T-cell (primary cell): ENCODE results near the gene B4GALNT3. TPM values are rescaled to one million over a fixed set of nuclear protein-coding genes. Genes with fewer than 3 reads are reported as not detected.

Experiments
- ATAC-seq, 4 experiments: fragments of 200-7000 bp in 3 of 4; fragments of 150-1000 bp in 1 of 4; cut with Tn5 transposase; replicated peaks in 1 of 4; 1 replicate in 3 of 4; 2 replicates in 1 of 4; pipeline ENCODE4 v1.10.0; 2021; ENCODE audit warnings: moderate library complexity in 3 of 4, mild to moderate bottlenecking in 2 of 4, moderate number of reproducible peaks in 1 of 4
- CTCF ChIA-PET, 2 donors: fragments of 300-600 bp; sonication (Branson Sonifier 250); formaldehyde crosslinking; loops; one replicate each; lab custom pipeline; 2022; ENCODE audit warnings: antibody characterized with exemption in 2 of 2; lab: Charles Lee
- POLR2A ChIA-PET, 2 donors: fragments of 300-600 bp; sonication (Branson Sonifier 250); formaldehyde crosslinking; loops; one replicate each; lab custom pipeline; 2022; ENCODE audit warnings: antibody characterized with exemption in 2 of 2; lab: Charles Lee
- DNase-seq, 35 experiments: peaks; one replicate each; pipeline versions ENCODE4 v3.0.0 to v3.0.0-alpha.2; 2013 to 2023
- H3K27ac ChIP-seq: one replicate; pipeline ENCODE4 v1.5.1; 2013; ENCODE audit warnings: low read length
- H3K27me3 ChIP-seq, 2 experiments: replicated peaks in 1 of 2; 1 replicate in 1 of 2; 2 replicates in 1 of 2; pipeline versions ENCODE4 v1.6.1 to v1.7.0; 2013; ENCODE audit warnings: low read length in 1 of 2, mixed read lengths in 1 of 2; ENCODE audit not compliant: control insufficient read depth in 2 of 2, insufficient read depth in 2 of 2; ENCODE audit errors: extremely low read depth in 1 of 2
- H3K36me3 ChIP-seq, 2 donors: 1 replicate in 1 of 2; 2 replicates in 1 of 2; pipeline versions ENCODE4 v1.6.1 to v1.7.0; 2013; ENCODE audit warnings: low read length in 1 of 2; ENCODE audit not compliant: control insufficient read depth in 2 of 2, insufficient read depth in 1 of 2; ENCODE audit errors: extremely low read depth in 1 of 2
- H3K4me1 ChIP-seq, 2 experiments: 1 replicate in 1 of 2; 2 replicates in 1 of 2; pipeline versions ENCODE4 v1.6.1 to v1.7.0; 2013; ENCODE audit warnings: low read length in 2 of 2, mixed read lengths in 1 of 2; ENCODE audit not compliant: insufficient read depth in 2 of 2, control insufficient read depth in 1 of 2; ENCODE audit errors: extremely low read depth in 1 of 2
- H3K4me3 ChIP-seq, 2 donors: 1 replicate in 1 of 2; 2 replicates in 1 of 2; pipeline versions ENCODE4 v1.5.1 to v1.7.0; 2013; ENCODE audit warnings: mild to moderate bottlenecking in 2 of 2, low read length in 1 of 2, moderate library complexity in 1 of 2; ENCODE audit not compliant: control insufficient read depth in 1 of 2; ENCODE audit errors: extremely low read depth in 1 of 2
- H3K9me3 ChIP-seq: 2 replicates; pipeline ENCODE4 v1.7.0; 2013
- H3K27ac Mint-ChIP-seq, 2 donors: one replicate each; pipeline ENCODE4 v1.8.0; 2020 to 2021; ENCODE audit warnings: mild to moderate bottlenecking in 2 of 2, mixed read lengths in 2 of 2
- H3K27me3 Mint-ChIP-seq, 2 donors: one replicate each; pipeline ENCODE4 v1.8.0; 2021 to 2022; ENCODE audit warnings: mixed read lengths in 2 of 2
- H3K36me3 Mint-ChIP-seq: one replicate; pipeline ENCODE4 v1.8.0; 2021; ENCODE audit warnings: mixed read lengths
- H3K4me1 Mint-ChIP-seq, 3 donors: one replicate each; pipeline ENCODE4 v1.8.0; 2020 to 2022; ENCODE audit warnings: mixed read lengths in 3 of 3, mild to moderate bottlenecking in 1 of 3
- H3K4me3 Mint-ChIP-seq, 3 donors: one replicate each; pipeline ENCODE4 v1.8.0; 2020 to 2022; ENCODE audit warnings: mild to moderate bottlenecking in 3 of 3, mixed read lengths in 3 of 3, moderate library complexity in 3 of 3
- H3K9me3 Mint-ChIP-seq, 3 donors: one replicate each; pipeline ENCODE4 v1.8.0; 2020 to 2022; ENCODE audit warnings: mixed read lengths in 3 of 3
- WGBS: methylation state at CpG from one replicate; pipeline ENCODE4 v1.1.5; 2013; ENCODE audit warnings: missing lambda C conversion rate; ENCODE audit not compliant: insufficient coverage; 5-methylcytosine and 5-hydroxymethylcytosine counted together
- total RNA-seq, 35 experiments: library from RNA in 6 of 35; stranded (reverse) in 6 of 35; fragments of 120-200 nt in 1 of 35; gene quantifications; one replicate each; pipeline versions ENCODE4 v1.2.1 to v1.2.4 and lab custom pipeline; 2013 to 2026

B4GALNT3 gene
- total RNA-seq, 5 donors from 2014 or later (not counting 1 experiment from before 2014, with no cell fraction given) = 0.70 to 3.8 (median 2.0) TPM

DNA sequence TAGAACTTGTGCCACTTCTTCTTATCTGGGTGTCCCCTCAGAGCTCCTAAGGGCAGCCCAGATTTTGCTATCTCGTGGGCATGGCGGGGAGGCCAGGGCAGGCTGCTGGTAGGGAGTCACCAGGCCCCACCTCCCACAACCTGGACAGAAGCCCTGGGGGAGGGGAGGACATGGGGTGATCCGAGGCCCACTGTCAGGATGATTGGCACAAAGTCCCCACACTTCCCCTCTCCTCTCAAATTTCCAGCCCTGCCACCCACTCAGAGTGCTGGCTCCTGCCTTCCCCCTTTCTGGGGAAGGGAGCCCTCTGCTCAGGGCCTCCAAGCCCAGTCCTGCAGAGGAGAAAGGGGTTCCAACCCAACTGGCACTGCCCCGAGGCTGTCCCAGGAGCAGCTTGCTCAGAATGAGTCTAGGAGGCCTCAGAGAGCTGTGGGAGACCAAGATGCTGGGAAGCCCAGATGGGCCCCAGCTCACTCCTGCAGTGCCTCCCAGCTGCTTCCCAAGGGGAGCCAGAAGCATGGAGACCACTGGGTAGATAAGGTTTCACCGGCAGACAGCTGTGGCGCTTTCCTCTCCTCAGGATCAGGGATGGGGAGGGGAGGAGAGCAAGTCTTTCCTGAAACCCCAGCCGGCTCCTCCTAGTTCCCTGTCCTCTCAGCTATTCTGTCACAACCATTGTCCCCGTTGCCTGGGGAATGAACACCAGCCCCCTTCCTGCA lies 82.8 kb downstream of the B4GALNT3 start:
- H3K27ac Mint-ChIP-seq = no peak overlapping the region
- H3K4me3 Mint-ChIP-seq = no peak overlapping the region
- no peaks in the 10 kb centered on the region for H3K9me3 Mint-ChIP-seq
- POLR2A ChIA-PET = no interaction called here
- H3K4me1 Mint-ChIP-seq = peaks cover 29 to 50% (median 39%) of the 10 kb centered on the region in 3 donors
- Histone ChIP-seq H3K4me3 (no peak overlapping the region), H3K27ac (no peak overlapping the region), H3K27me3 (peaks cover 0 to 45% of the 10 kb centered on the region in 2 experiments), H3K4me1 (peaks cover 16 to 45% of the 10 kb centered on the region in 2 experiments), H3K36me3 (no peaks in the 10 kb centered on the region), H3K9me3 (no peaks in the 10 kb centered on the region)
- H3K36me3 Mint-ChIP-seq = no peaks in the 10 kb centered on the region
- CTCF ChIA-PET = interaction anchor here in 1 of 2 donors (0.6 kb wide), 1 partner anchor 278 kb away, joined by 9 read pairs; no protein-coding TSS in a partner anchor
- WGBS = 60% methylated on average over 1 of the region's 8 CpGs
- no peak for DNase-seq
- ATAC-seq = no peak
- H3K27me3 Mint-ChIP-seq = peaks cover 18 to 19% of the 10 kb centered on the region in 2 donors

DNA sequence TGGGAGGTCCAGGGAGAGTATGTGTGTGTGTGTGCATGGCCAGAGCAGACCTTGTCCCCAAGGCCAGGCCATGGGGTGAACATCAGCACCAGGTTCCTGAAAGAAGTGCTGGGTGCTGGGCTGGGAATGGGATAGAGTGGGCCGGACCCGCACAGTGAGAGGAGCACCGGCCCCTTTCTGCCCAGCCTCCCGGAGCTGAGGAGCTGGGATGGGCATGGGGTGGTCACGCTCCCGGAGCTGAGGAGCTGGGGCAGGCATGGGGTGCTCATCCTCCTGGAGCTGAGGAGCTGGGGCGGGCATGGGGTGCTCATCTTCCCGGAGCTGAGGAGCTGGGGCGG lies 83.3 kb downstream of the B4GALNT3 start:
- no peak overlapping the region for H3K4me3 Mint-ChIP-seq
- H3K27ac Mint-ChIP-seq = no peak overlapping the region
- no peaks in the 10 kb centered on the region for H3K9me3 ChIP-seq
- WGBS = 91% methylated on average over 4 of the region's 9 CpGs
- H3K27me3 Mint-ChIP-seq = peaks cover 18 to 19% of the 10 kb centered on the region in 2 donors
- H3K4me1 ChIP-seq = peaks cover 16 to 44% of the 10 kb centered on the region in 2 experiments
- H3K36me3 ChIP-seq = no peaks in the 10 kb centered on the region
- peaks cover 29 to 45% (median 39%) of the 10 kb centered on the region in 3 donors for H3K4me1 Mint-ChIP-seq
- H3K36me3 Mint-ChIP-seq = no peaks in the 10 kb centered on the region
- ATAC-seq (no peak), DNase-seq (no peak)
- peaks cover 0 to 49% of the 10 kb centered on the region in 2 experiments for H3K27me3 ChIP-seq
- ChIA-PET POLR2A (interaction anchor here in 1 of 2 donors (0.7 kb wide), 1 partner anchor 615 kb away, joined by 8 read pairs; no protein-coding TSS in a partner anchor), CTCF (interaction anchor here (0.6 to 1.2 kb wide), 4 partner anchors 79 to 278 kb away, joined by 3 to 9 read pairs (median 3); no protein-coding TSS in a partner anchor)
- H3K27ac ChIP-seq = no peak overlapping the region
- H3K4me3 ChIP-seq = no peak overlapping the region
- H3K9me3 Mint-ChIP-seq = no peaks in the 10 kb centered on the region

DNA sequence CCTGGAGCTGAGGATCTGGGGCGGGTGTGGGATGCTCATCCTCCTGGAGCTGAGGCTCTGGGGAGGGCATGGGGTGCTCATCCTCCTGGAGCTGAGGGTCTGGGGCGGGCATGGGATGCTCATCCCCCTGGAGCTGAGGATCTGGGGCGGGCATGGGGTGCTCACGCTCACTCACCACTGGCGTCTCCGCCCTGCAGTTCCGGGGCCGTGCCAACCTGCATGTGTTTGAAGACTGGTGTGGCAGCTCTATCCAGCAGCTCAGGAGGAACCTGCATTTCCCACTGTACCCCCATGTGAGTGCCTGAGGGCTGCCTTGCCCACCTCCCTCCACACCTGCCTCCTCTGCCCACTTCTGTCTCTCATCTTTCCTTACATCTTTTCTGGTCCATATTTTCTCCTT lies 84.4 kb downstream of the B4GALNT3 start:
- Histone ChIP-seq H3K4me1 (peaks cover 9 to 34% of the 10 kb centered on the region in 2 experiments), H3K36me3 (no peaks in the 10 kb centered on the region), H3K27me3 (peaks cover 0 to 49% of the 10 kb centered on the region in 2 experiments), H3K9me3 (no peaks in the 10 kb centered on the region), H3K4me3 (no peak overlapping the region), H3K27ac (no peak overlapping the region)
- ChIA-PET CTCF (interaction anchor here (0.6 to 1.6 kb wide), 10 partner anchors 80 to 102 kb away, joined by 3 to 6 read pairs (median 4); no protein-coding TSS in a partner anchor), POLR2A (no interaction called here)
- 78% methylated on average over 8 of the region's 8 CpGs for WGBS
- DNase-seq (no peak), ATAC-seq (no peak)
- Mint-ChIP-seq H3K27ac (peak overlapping the region in 1 of 2 donors; percentile 26), H3K4me1 (peaks cover 27 to 39% (median 35%) of the 10 kb centered on the region in 3 donors), H3K36me3 (no peaks in the 10 kb centered on the region), H3K4me3 (no peak overlapping the region), H3K27me3 (peaks cover 18 to 19% of the 10 kb centered on the region in 2 donors), H3K9me3 (no peaks in the 10 kb centered on the region)

DNA sequence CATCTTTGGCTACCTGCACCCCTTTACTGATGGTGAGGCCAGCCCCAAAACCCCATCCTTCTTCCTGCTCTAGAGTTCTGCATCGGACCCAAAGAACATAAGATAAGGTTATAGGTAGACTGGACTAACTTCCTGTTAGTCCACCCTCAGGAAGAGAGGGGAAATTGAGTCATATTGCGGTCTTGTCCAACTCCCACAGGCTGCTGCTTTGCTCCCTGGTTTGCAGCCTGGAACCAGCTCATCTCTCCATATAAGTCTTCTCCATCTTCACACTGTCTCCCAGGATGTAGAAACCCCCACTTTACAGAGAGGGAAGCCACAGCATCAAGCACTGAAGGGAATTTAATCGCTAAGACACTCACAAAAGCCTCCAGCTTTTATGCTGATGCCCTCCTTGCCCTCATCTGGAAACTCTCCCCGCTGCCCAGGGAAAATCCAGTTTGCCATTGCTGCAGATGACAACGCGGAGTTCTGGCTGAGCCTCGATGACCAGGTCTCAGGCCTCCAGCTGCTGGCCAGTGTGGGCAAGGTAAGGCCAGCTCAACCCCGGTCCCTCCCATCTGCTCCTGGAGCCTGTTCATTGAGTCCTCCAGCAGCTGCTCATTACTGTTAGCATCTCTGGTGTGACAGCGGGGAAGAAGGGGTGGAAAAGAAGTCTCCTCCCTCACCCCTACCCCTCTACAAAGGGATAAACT lies 85.3 kb downstream of the B4GALNT3 start:
- Mint-ChIP-seq H3K4me3 (no peak overlapping the region), H3K9me3 (no peaks in the 10 kb centered on the region), H3K36me3 (no peaks in the 10 kb centered on the region), H3K27me3 (peaks cover 18 to 19% of the 10 kb centered on the region in 2 donors), H3K4me1 (peaks cover 26 to 37% (median 27%) of the 10 kb centered on the region in 3 donors), H3K27ac (peak overlapping the region in 1 of 2 donors; percentile 49)
- no peak overlapping the region for H3K4me3 ChIP-seq
- no peak for DNase-seq
- H3K36me3 ChIP-seq = no peaks in the 10 kb centered on the region
- no peak overlapping the region for H3K27ac ChIP-seq
- WGBS = 88% methylated on average over 5 of the region's 9 CpGs
- ATAC-seq = no peak
- peaks cover 2 to 24% of the 10 kb centered on the region in 2 experiments for H3K4me1 ChIP-seq
- ChIA-PET POLR2A (no interaction called here), CTCF (interaction anchor here (0.6 to 1.6 kb wide), 10 partner anchors 17 to 114 kb away, joined by 3 to 6 read pairs (median 4); no protein-coding TSS in a partner anchor)
- H3K9me3 ChIP-seq = no peaks in the 10 kb centered on the region
- H3K27me3 ChIP-seq = peaks cover 0 to 49% of the 10 kb centered on the region in 2 experiments

DNA sequence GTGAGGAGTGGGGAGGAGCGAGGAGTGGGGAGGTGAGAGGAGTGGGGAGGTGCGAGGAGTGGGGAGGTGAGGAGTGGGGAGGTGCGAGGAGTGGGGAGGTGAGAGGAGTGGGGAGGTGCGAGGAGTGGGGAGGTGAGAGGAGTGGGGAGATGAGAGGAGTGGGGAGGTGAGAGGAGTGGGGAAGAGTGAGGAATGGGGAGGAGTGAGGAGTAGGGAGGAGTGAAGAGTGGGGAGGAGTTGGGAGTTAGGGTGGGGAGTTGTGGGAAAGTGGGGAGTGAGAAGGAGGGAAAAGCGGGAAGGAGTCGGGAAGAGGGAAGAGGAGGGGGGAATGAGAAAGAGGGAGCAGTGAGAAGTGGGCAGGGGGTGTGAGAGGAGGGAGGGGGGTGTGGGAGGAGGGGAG lies 86.1 kb downstream of the B4GALNT3 start:
- no peaks in the 10 kb centered on the region for H3K9me3 Mint-ChIP-seq
- ATAC-seq (no peak), DNase-seq (no peak)
- peaks cover 20 to 31% (median 28%) of the 10 kb centered on the region in 3 donors for H3K4me1 Mint-ChIP-seq
- POLR2A ChIA-PET = no interaction called here
- WGBS = 70% methylated on average over 4 of the region's 6 CpGs
- H3K27ac Mint-ChIP-seq = no peak overlapping the region
- Histone ChIP-seq H3K4me3 (no peak overlapping the region), H3K27me3 (peaks cover 0 to 49% of the 10 kb centered on the region in 2 experiments), H3K4me1 (peaks cover 0 to 17% of the 10 kb centered on the region in 2 experiments), H3K36me3 (no peaks in the 10 kb centered on the region), H3K9me3 (no peaks in the 10 kb centered on the region), H3K27ac (no peak overlapping the region)
- H3K36me3 Mint-ChIP-seq = no peaks in the 10 kb centered on the region
- CTCF ChIA-PET = interaction anchor here (0.8 to 2.8 kb wide), 2 partner anchors 22 to 104 kb away, joined by 5 to 9 read pairs; no protein-coding TSS in a partner anchor
- peaks cover 18 to 19% of the 10 kb centered on the region in 2 donors for H3K27me3 Mint-ChIP-seq
- no peak overlapping the region for H3K4me3 Mint-ChIP-seq
